Measurements from ENCODE around the gene LETM1. TPM values are rescaled to one million over a fixed set of nuclear protein-coding genes. Genes with fewer than 3 reads are reported as not detected.

Gene LETM1
- total and polyA plus RNA-seq, 2 of the 13 experiments (the other 11 are each of a cell fraction or from before 2014, with no cell fraction given): 9.7 to 41.6 TPM

DNA sequence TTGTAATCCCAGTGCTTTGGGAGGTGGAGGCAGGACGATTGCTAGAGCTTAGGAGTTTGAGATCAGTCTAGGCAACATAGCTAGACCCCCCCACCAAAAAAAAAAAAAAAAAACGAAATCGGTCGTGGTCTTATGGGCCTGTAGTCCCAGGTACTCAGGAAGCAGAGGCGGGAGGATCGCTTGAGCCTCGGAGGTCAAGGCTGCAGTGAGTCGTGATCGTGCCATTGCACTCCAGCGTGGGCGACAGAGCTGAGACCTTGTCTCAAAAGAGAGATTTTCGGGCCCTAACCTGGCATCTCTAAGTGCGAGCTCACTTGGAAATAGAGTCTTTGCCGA lies 7.0 kb upstream of the LETM1 start (continued):
- TF ChIP-seq, protein P1, sequence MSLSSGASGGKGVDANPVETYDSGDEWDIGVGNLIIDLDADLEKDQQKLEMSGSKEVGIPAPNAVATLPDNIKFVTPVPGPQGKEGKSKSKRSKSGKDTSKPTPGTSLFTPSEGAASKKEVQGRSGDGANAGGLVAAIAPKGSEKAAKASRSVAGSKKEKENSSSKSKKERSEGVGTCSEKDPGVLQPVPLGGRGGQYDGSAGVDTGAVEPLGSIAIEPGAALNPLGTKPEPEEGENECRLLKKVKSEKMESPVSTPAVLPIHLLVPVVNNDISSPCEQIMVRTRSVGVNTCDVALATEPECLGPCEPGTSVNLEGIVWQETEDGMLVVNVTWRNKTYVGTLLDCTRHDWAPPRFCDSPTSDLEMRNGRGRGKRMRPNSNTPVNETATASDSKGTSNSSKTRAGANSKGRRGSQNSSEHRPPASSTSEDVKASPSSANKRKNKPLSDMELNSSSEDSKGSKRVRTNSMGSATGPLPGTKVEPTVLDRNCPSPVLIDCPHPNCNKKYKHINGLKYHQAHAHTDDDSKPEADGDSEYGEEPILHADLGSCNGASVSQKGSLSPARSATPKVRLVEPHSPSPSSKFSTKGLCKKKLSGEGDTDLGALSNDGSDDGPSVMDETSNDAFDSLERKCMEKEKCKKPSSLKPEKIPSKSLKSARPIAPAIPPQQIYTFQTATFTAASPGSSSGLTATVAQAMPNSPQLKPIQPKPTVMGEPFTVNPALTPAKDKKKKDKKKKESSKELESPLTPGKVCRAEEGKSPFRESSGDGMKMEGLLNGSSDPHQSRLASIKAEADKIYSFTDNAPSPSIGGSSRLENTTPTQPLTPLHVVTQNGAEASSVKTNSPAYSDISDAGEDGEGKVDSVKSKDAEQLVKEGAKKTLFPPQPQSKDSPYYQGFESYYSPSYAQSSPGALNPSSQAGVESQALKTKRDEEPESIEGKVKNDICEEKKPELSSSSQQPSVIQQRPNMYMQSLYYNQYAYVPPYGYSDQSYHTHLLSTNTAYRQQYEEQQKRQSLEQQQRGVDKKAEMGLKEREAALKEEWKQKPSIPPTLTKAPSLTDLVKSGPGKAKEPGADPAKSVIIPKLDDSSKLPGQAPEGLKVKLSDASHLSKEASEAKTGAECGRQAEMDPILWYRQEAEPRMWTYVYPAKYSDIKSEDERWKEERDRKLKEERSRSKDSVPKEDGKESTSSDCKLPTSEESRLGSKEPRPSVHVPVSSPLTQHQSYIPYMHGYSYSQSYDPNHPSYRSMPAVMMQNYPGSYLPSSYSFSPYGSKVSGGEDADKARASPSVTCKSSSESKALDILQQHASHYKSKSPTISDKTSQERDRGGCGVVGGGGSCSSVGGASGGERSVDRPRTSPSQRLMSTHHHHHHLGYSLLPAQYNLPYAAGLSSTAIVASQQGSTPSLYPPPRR (CRISPR knock-in tag; IDR thresholded peaks at IDR 0.05; ENCODE audit: borderline replicate concordance): peak; percentile 32
- peak; percentile 11; the same call in 1 of the 2 replicates for TF ChIP-seq HOXA3 (CRISPR knock-in tag; IDR thresholded peaks at IDR 0.05)
- 0 out of 2 replicates have a peak, but pooled peaks have one; percentile 26 for TF ChIP-seq ZNF451 (CRISPR knock-in tag; IDR thresholded peaks at IDR 0.05)
- no peak for TF ChIP-seq ZNF556 (CRISPR knock-in tag; IDR thresholded peaks at IDR 0.05; ENCODE audit: borderline replicate concordance)
- TF ChIP-seq ZNF607 (CRISPR knock-in tag; IDR thresholded peaks at IDR 0.05; ENCODE audit: borderline replicate concordance): no peak
- TF ChIP-seq, protein P2, sequence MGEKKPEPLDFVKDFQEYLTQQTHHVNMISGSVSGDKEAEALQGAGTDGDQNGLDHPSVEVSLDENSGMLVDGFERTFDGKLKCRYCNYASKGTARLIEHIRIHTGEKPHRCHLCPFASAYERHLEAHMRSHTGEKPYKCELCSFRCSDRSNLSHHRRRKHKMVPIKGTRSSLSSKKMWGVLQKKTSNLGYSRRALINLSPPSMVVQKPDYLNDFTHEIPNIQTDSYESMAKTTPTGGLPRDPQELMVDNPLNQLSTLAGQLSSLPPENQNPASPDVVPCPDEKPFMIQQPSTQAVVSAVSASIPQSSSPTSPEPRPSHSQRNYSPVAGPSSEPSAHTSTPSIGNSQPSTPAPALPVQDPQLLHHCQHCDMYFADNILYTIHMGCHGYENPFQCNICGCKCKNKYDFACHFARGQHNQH (CRISPR knock-in tag; IDR thresholded peaks at IDR 0.05): no peak
- no peak for TF ChIP-seq ZSCAN9 (CRISPR knock-in tag; IDR thresholded peaks at IDR 0.05; ENCODE audit: borderline replicate concordance)
- TF ChIP-seq ZNF772 (CRISPR knock-in tag; IDR thresholded peaks at IDR 0.05): no peak
- no peak for TF ChIP-seq ZNF652 (CRISPR knock-in tag; IDR thresholded peaks at IDR 0.05; ENCODE audit: borderline replicate concordance, low read depth)
- TF ChIP-seq KLF13 (CRISPR knock-in tag; IDR thresholded peaks at IDR 0.05): no peak
- no peak for TF ChIP-seq ZFP36 (IDR thresholded peaks at IDR 0.05; ENCODE audit: borderline replicate concordance, low read depth, low read length, partially characterized antibody)
- no peak for TF ChIP-seq ZSCAN20 (CRISPR knock-in tag; IDR thresholded peaks at IDR 0.05; ENCODE audit: borderline replicate concordance)
- no peak for TF ChIP-seq ZSCAN22 (CRISPR knock-in tag; IDR thresholded peaks at IDR 0.05)
- no peak for TF ChIP-seq ZNF816 (CRISPR knock-in tag; IDR thresholded peaks at IDR 0.05; ENCODE audit: borderline replicate concordance)
- peak; percentile 3; the same call in 1 of the 2 replicates for TF ChIP-seq RARA (CRISPR knock-in tag; IDR thresholded peaks at IDR 0.05)
- no peak for TF ChIP-seq ZNF639 (CRISPR knock-in tag; conservative IDR thresholded peaks at IDR 0.05)
- no peak for TF ChIP-seq MBD4 (IDR thresholded peaks at IDR 0.05; ENCODE audit: borderline replicate concordance, low read length)
- no peak for TF ChIP-seq ZNF224 (CRISPR knock-in tag; IDR thresholded peaks at IDR 0.05)
- no peak for TF ChIP-seq JDP2 (CRISPR knock-in tag; IDR thresholded peaks at IDR 0.05; ENCODE audit: borderline replicate concordance)
- TF ChIP-seq, protein P3, sequence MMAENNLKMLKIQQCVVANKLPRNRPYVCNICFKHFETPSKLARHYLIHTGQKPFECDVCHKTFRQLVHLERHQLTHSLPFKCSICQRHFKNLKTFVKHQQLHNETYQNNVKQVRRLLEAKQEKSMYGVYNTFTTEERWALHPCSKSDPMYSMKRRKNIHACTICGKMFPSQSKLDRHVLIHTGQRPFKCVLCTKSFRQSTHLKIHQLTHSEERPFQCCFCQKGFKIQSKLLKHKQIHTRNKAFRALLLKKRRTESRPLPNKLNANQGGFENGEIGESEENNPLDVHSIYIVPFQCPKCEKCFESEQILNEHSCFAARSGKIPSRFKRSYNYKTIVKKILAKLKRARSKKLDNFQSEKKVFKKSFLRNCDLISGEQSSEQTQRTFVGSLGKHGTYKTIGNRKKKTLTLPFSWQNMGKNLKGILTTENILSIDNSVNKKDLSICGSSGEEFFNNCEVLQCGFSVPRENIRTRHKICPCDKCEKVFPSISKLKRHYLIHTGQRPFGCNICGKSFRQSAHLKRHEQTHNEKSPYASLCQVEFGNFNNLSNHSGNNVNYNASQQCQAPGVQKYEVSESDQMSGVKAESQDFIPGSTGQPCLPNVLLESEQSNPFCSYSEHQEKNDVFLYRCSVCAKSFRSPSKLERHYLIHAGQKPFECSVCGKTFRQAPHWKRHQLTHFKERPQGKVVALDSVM (CRISPR knock-in tag; IDR thresholded peaks at IDR 0.05): no peak
